ENCODE data around the gene CNTNAP5.

CNTNAP5 gene

GRCh38 chr2:124485659-124486058 lies 460.6 kb downstream of the CNTNAP5 start:
- no peak for DNase-seq

GRCh38 chr2:124489686-124490085 lies 464.6 kb downstream of the CNTNAP5 start:
- no peak for DNase-seq

DNA sequence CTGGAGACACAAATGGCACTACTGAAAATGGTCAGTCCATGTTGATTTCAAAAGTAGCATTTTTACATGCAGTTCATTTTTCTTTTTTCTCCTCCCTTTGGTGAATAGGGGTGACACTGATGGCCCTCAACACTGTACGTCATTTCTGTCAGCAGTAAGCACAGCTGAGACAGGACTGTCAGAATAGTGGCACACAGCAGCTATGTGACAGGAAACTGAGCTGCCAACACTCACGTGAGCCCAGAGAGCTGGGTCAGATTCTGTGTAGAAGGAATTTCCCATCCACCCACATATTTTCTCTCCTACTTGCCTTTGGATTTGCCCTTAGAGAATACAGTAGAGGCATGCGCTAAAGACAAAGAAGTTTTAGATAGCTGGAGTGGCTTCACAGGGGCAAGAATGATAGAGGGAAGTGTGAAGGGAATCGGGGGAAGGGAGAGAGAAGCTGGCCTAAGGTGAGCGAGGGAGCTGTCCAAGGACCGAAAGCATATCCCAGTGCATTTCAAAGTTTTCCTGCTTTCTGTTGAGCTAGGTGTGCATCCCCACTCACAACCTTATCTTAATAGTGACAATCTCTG lies 476.6 kb downstream of the CNTNAP5 start:
- DNase-seq: no peak

- no peak for DNase-seq
These were observed 489.1 kb downstream of the CNTNAP5 start for GRCh38 chr2:124514236-124514635.

DNA sequence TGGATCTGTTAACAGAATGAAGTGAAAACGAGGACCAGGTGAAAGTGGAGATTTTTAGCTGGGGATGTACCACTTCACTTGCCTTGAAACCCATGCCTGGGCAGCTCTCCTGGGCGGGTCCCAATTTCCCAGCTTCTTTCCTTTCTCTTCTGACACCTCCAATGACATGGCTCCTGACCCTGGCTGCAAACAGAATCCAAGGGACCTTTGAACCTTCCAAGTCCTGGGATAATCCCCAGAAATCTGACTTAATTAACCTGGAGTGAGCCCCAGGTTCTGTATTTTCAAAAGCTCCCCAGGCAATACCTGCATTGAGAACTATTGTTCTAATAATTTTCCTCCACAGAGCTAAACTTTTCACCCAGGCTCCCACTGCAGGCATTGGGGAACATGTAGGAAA lies 495.9 kb downstream of the CNTNAP5 start:
- DNase-seq: no peak

- DNase-seq: no peak
These were observed 498.0 kb downstream of the CNTNAP5 start for GRCh38 chr2:124523096-124523495.

DNA sequence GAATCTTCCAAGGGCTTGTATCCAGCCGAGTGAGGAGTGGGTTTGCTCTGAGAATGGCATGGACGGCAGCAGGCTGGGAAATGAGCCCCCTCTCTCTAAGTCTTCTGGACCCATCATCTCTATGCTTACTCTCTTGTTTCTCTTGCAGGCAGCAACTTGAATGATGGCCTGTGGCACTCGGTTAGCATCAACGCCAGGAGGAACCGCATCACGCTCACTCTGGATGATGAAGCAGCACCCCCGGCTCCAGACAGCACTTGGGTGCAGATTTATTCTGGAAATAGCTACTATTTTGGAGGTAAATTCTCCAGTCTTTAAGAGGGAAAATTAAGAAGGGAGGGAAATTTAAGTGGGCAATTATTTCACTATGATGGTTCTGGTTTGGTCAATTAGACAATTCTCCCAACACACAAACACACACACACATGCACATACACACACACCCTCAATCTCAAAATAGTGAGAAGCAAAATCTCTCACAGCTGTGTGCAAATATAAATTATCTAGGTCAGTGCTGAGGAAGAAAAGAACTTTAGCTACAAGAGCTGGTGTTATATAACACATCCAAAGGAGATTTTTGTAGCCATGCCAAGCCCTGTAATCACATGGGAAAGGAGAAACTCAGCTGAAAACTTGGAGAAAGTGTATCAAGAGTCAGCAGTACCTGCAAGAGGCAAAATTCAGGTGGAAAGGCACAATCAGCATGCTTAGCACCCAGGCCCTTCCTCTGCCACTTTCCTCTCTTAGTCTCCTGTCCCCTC lies 499.2 kb downstream of the CNTNAP5 start:
- no peak for DNase-seq

- no peak for DNase-seq
These were observed 501.1 kb downstream of the CNTNAP5 start for GRCh38 chr2:124526221-124526620.

DNA sequence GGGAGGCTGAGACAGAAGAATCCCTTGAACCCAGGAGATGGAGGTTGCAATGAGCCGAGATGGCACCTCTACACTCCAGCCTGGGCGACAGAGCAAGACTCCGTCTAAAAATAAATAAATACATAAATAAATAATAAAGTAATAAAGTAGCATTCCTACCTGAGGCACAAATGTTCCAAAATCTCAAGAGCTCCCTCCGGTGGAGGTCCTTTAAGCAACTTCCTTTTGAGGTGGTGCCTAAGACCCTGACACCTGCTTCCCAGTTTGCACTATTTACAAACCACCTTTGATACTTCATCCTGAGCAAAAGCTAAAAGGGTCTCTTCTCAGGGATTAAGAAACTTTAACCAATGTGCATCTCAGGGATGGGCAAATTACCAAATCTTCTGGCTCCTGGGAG lies 505.1 kb downstream of the CNTNAP5 start:
- no peak for DNase-seq

GRCh38 chr2:124533226-124533954 lies 508.3 kb downstream of the CNTNAP5 start:
- DNase-seq: no peak

DNA sequence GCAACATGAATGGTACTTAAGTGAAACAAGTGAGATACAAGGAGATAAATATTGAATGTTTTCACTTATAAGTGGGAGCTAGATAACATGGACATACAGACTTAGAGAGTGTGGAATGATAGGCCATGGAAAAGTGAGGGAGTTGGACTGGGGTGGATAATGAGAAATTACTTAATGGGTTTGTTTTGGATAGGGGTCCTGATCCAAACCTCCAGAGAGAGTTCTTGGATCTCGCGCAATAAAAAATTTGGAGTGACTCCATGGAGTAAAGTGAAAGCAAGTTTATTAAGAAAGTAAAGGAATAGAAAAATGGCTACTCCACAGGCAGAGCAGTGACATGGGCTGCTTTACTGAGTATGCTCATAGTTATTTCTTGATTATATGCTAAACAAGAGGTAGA lies 508.9 kb downstream of the CNTNAP5 start:
- no peak for DNase-seq

DNA sequence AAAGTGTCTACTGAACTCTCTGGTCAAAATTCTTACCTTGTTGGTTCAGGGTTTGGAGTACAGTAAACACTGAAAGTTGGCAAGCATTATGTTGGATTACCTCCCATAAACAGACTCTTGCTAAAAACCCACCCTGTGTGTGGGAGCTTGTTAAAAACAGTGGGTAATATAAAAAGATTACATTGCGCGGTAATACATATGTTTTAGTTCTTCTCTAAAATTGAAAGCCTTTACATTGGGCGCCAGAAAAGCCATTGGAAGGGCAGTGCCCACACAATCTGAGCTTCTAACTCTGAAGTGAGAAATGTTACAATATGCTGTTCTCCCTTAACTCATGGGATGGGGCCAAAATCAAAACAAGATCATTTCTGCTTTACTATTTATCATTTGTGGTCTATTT lies 510.7 kb downstream of the CNTNAP5 start:
- DNase-seq: no peak

DNA sequence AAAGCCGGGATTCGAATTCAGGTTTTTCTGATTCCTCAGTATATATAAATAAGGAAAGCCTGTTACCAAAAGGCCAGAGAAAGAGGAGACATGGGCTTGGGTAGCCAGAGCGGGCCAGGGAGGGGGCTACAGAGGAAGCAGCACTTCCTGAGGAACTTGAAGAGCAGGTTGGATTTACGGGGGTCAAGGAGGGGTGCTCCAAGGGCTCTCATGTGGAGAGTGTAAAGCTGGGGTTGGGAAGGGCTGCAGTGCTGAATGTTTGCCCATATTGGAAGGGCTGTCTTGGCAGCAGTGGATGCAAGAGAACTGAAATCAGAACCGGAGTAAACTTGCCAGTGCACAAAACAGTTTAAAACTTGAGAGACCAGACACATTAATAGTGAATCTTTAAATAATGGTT lies 511.5 kb downstream of the CNTNAP5 start:
- DNase-seq: no peak

- DNase-seq: no peak
These were observed 513.5 kb downstream of the CNTNAP5 start for GRCh38 chr2:124538549-124538948.

DNA sequence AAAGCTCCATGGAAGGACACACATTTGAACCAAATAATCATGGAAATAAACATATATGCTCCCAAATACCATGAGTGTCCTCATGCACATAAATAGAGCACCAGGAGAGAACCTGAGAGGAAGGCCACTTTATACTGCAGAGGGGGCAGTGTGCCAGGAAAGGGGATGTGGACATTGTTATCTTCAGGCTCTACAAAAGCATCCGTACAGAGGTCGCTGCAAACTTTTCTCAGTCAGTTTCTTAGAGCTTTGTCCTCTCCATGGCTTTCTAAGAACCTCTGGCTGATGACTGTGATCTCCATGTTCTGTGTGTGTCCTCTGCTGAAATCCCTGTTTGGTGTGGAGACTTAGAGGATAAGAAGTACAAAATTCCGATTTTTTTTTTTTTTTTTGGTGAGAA lies 515.7 kb downstream of the CNTNAP5 start:
- DNase-seq: no peak

DNA sequence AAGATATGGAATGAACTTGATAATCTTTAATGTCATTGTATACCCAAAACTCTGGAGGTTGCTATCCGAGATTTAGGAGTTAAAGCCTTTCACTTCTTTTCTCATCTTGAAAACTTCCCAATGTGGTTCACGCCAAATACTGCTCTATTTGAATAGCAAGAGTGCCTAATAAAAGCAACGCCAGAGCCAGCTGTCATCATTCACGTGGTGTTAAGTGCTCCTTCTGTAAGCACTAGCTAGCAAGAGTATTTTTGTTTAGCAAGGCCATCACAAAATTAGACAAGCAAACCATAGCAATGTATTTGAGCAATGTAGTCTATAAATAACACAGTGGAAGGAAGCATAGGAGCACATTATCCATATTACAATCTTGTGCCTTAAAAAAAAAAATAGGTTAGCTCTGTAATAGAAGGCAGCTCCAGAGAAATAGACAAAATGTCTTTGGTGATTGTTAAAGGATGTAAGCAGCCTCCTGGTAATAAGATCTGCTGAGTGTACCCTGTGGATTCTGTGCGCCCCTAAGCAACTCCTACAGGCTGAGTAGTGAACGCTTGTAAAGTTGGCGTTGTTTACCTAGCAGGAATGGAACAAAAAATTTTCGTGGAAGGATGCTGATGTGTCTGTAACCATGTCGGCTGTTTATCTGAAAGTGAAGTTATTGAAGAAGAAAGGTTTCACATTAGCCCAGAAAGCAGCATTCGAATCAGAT lies 518.0 kb downstream of the CNTNAP5 start:
- no peak for DNase-seq

DNA sequence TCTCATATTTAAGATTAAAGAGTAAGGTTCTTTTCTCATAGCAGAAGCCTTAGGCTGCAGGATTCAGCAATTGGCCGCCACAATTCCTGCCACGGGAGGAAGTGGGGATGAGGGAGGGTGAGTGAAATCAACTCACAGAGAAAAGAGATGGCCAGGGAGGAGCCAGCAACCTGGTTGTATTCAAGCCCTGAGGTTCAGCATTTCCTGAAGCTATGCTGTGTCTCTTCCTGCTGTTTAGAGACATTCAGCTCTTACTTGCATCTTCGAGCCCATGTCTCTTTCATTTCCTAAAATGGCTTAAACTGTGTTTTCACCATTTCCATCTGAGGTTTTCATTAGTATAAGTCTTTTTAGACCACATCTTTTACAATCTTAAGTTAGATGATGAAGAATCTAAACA lies 522.6 kb downstream of the CNTNAP5 start:
- DNase-seq: no peak

DNA sequence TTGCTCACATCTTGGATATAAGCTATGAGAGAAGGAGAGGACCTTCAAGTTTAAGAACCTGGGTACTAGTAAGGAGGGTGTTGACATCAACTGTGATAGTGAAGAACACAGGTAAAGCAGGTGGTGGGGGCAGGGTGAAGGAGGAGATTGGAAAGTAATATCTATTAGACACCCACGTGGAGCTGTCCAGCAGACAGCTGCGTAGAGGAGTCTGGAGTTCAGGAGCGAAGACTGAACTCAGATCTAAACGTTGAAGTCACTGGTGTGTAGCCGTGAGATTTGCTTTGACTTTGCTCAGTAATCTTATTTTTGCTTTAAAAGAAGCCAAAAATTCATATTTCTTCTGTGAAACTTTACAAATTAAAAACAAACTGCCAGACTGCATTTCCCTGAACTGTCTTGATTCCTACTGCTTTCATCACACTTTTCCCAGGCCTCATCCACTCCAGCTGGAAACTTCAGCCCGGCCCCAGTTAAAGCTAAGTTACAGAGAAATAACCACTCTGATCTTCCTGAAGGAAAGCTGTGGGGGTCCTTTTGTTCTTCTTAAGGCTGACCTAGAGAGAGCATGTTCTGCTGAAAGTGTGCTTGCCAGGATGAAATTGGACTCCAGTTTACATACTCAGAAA lies 533.3 kb downstream of the CNTNAP5 start:
- no peak for DNase-seq

DNA sequence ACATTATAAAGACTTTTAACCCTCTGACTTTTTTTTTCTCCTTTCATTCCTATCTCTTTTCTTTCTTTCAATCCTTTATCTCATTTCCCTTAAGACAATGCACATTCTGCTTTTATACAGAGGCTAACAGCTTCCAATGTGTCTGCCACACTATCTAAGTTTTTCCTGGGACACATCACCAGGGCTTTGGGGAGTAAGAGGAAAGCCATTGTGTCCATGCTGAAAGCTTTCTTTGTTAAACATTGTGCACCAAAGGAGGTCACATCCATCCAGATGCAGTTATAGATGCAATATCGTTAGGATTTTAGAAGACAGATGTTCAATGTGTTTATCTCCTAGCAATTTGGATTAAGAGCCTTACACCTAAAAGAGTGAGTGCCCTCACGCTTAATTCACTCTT lies 534.1 kb downstream of the CNTNAP5 start:
- DNase-seq: no peak

GRCh38 chr2:124560592-124561112 lies 535.6 kb downstream of the CNTNAP5 start:
- DNase-seq: no peak

DNA sequence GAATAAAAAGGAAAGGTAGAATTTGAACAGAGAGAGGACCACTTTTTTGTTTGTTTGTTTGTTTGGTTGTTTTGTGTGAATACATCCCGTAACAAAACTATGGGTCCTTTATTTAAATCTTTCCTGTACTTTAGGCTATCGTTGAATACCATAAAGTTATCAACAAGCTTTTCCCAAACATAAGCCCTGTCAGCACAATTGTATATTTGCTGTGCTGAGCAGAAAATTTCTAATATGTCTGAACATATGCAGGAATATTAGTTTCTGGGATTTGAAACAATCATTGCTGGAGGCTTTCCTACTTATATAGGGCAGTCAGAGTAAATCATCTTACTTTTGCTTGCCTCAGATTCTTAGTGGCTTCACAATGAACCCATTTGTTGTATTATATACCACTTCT lies 536.4 kb downstream of the CNTNAP5 start:
- no peak for DNase-seq

GRCh38 chr2:124563426-124563825 lies 538.3 kb downstream of the CNTNAP5 start:
- DNase-seq: no peak

DNA sequence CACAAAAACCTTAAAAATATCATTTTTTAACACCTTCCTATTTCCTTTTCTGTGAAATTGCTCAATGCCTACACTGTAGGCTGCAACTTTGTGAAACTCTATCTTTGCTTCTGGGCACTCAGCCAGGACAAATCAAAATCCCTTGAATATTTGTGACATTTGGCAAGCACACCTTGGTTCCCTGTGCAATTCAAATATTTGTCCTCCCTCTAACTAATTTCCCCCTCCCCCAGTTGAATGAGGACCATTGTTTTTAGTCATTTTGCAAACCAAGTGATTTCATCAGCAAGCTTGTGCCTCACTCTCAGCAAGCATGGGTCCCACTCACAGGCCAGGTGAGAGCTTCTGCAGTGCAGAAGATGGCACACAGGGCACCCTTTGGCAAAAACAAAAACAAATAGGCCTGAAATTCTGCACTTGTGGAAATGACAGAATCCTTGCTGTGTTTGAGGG lies 541.5 kb downstream of the CNTNAP5 start:
- DNase-seq: no peak

Data from activated CD4-positive, alpha-beta T cell treated with anti-CD3 and anti-CD28 coated beads, Interleukin-2, amount 50 U/mL, for 4 hours (primary cell).